ENCODE data around the gene PNPLA1. TPM values are rescaled to one million over a fixed set of nuclear protein-coding genes. Genes with fewer than 3 reads are reported as not detected.

The PNPLA1 gene, protein sequence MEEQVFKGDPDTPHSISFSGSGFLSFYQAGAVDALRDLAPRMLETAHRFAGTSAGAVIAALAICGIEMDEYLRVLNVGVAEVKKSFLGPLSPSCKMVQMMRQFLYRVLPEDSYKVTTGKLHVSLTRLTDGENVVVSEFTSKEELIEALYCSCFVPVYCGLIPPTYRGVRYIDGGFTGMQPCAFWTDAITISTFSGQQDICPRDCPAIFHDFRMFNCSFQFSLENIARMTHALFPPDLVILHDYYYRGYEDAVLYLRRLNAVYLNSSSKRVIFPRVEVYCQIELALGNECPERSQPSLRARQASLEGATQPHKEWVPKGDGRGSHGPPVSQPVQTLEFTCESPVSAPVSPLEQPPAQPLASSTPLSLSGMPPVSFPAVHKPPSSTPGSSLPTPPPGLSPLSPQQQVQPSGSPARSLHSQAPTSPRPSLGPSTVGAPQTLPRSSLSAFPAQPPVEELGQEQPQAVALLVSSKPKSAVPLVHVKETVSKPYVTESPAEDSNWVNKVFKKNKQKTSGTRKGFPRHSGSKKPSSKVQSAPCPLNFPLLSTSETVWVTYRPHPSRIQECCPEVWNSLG
- total RNA-seq, result 0.05 TPM in 1 of 2 replicates, not detected in the other

DNA sequence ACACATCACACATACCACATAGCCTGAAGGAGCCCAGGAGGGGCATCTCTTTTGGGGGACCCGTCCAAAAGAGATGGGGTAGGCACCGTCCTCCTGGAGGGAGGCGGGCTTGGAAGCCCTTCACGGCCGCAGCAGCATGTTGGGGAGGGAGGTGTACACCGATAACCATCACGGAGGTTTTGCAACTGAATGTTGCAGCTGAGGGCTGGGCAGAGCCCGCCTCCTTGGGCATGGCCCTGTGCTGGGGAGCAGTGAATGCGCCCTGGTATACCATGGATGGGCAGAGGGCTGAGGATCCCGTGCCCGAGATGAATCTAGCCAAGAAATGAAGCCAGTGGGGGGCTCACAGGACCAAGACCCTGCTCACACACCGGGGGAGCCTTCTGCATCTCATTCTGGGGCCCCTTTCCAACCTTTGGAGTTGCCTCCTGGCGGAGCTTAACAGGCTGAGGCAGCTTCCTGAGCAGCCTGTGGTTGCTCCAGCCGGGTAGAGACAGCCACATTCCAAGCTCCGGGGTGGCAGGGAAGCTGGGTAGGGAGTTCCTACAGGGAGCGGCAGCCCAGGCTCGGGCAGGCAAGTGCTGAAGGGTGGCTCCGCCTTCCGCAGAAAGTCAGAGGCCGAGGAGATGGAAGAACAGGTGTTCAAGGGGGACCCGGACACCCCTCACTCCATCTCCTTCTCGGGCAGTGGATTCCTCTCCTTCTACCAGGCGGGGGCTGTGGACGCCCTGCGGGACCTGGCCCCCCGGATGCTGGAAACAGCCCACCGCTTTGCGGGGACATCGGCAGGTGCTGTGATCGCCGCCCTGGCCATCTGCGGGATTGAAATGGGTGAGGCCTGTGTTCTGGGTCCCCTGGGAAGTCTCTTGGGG is at the start of gene PNPLA1:
Gene PNPLA1, plus strand, starts transcription at position 227 of the 872 bp plus-strand sequence. Its CDS starts 400 bp downstream, at position 627.

DNA sequence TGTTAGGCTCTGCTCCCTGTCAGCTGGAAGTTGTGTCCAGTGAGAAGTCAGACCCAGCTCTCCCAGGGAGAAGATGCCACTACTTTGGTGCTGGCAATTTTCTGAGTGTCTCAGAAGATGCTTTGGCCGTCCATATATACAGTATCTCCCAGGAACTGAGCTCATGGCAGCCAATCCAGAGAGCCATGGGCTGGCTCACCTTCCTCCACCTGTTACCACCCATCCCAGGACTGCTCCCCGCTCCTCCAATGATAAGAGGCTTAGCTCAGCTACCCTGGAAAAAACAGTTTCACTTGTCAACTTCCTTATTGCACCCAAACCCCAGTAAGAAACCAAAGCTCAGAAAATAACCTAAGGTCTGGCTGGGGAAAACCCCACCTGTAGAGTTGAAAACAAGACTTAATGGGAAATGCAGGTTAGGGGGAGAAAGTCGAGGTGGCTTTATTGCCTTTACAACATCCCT is 67.0 kb downstream of the PNPLA1 start, which contains the start of gene BNIP5:
Gene BNIP5, minus strand, starts transcription at position 110 of the 463 bp plus-strand sequence. CDS start 6,198 bp downstream, outside the sequence.

Other genes starting within 250 kb of the PNPLA1 start
- gene SLC26A8, start 245.4 kb upstream of the PNPLA1 start, total RNA-seq, result 0.05 TPM in 1 of 2 replicates, not detected in the other
- gene MAPK14, start 242.3 kb upstream of the PNPLA1 start, total RNA-seq, result 48.4 and 60.3 TPM in 2 replicates
- 11.0 and 16.4 TPM in 2 replicates for gene MAPK13, start 139.5 kb upstream of the PNPLA1 start, total RNA-seq
- gene BRPF3, start 73.3 kb upstream of the PNPLA1 start, total RNA-seq, result 13.4 and 23.5 TPM in 2 replicates
- gene BNIP5, start 66.8 kb downstream of the PNPLA1 start, total RNA-seq, result not detected in 2 replicates
- gene ETV7, start 117.6 kb downstream of the PNPLA1 start, total RNA-seq, result 0.28 TPM in 1 of 2 replicates, not detected in the other
- not detected in 2 replicates for gene PXT1, start 172.8 kb downstream of the PNPLA1 start, total RNA-seq
- gene KCTD20, start 172.9 kb downstream of the PNPLA1 start, total RNA-seq, result 63.5 and 114 TPM in 2 replicates

All from smooth muscle cell of the umbilical artery (primary cell).